SU-DHL-6 (cell line): ENCODE measurements around the gene GULP1.

Experiments used
- H2AFZ ChIP-seq: fragments of 200-600 bp; sonication (generic); 2 replicates; pipeline ENCODE4 v1.6.1; 2014; ENCODE audit warnings: low read depth, mild to moderate bottlenecking, moderate library complexity, mixed read lengths, antibody characterized with exemption, low read length; ENCODE audit not compliant: severe bottlenecking
- H3F3A ChIP-seq: fragments of 200-600 bp; shearing (Covaris generic); 2 replicates; pipeline ENCODE4 v1.6.0; 2016; ENCODE audit warnings: antibody characterized with exemption, mild to moderate bottlenecking; ENCODE audit not compliant: insufficient read depth
- H3K27ac ChIP-seq: fragments of 200-600 bp; sonication (generic); 2 replicates; pipeline ENCODE4 v1.5.1; 2016; ENCODE audit warnings: low read depth, mild to moderate bottlenecking, low read length, moderate library complexity, mixed read lengths
- H3K27me3 ChIP-seq: fragments of 200-600 bp; sonication (generic), shearing (Covaris generic); 2 replicates; pipeline ENCODE4 v1.6.0; 2014; ENCODE audit warnings: mild to moderate bottlenecking, low read length
- H3K36me3 ChIP-seq: fragments of 200-600 bp; sonication (generic); 2 replicates; pipeline ENCODE4 v1.6.1; 2014; ENCODE audit warnings: mild to moderate bottlenecking, low read length, mixed read lengths
- H3K4me2 ChIP-seq: fragments of 300-600, 200-600 bp; shearing (Covaris generic), sonication (generic); 2 replicates; pipeline ENCODE4 v1.6.0; 2014; ENCODE audit warnings: low read length, low read depth, mild to moderate bottlenecking; ENCODE audit not compliant: poor library complexity, severe bottlenecking
- H3K4me3 ChIP-seq: fragments of 200-600 bp; sonication (generic); 2 replicates; pipeline ENCODE4 v1.5.1; 2014; ENCODE audit warnings: antibody characterized with exemption, low read length, mild to moderate bottlenecking, mixed read lengths; ENCODE audit not compliant: insufficient read depth, poor library complexity, severe bottlenecking
- H3K79me2 ChIP-seq: fragments of 200-600 bp; sonication (generic); 2 replicates; pipeline ENCODE4 v1.6.1; 2014; ENCODE audit warnings: mild to moderate bottlenecking, low read length, moderate library complexity; ENCODE audit not compliant: insufficient read depth
- H3K9ac ChIP-seq: fragments of 200-600 bp; sonication (generic); 2 replicates; pipeline ENCODE4 v1.7.0; 2014; ENCODE audit warnings: mild to moderate bottlenecking, low read length
- H3K9me2 ChIP-seq: fragments of 200-600 bp; sonication (generic); replicated peaks from 2 replicates; pipeline ENCODE4 v1.6.1; 2014; ENCODE audit warnings: low read length; ENCODE audit not compliant: insufficient read depth
- H3K9me3 ChIP-seq: fragments of 200-600 bp; sonication (generic); 2 replicates; pipeline ENCODE4 v1.6.1; 2014; ENCODE audit warnings: low read length, mixed read lengths; ENCODE audit not compliant: insufficient read depth
- H4K20me1 ChIP-seq: fragments of 200-600 bp; sonication (generic); 2 replicates; pipeline ENCODE4 v1.6.1; 2014; ENCODE audit warnings: low read depth, mild to moderate bottlenecking, antibody characterized with exemption, low read length, moderate library complexity, mixed read lengths
- EZH2phosphoT487 ChIP-seq: fragments of 200-600 bp; sonication (generic), shearing (Covaris generic); conservative IDR thresholded peaks from 2 replicates; pipeline ENCODE4 v1.6.1; 2018; ENCODE audit warnings: mild to moderate bottlenecking, antibody characterized with exemption, low read length, moderate library complexity, mixed read lengths
- TF ChIP-seq, protein P1 (sequence below): fragments of 200-600 bp; sonication (generic); IDR thresholded peaks from one replicate; pipeline ENCODE4 v1.5.1; 2017; ENCODE audit warnings: antibody characterized with exemption, mild to moderate bottlenecking, low read length, moderate library complexity; ENCODE audit not compliant: insufficient read depth, poor library complexity, severe bottlenecking

The GULP1 gene

GRCh38 chr2:188382107-188382506 is 90.4 kb downstream of the GULP1 start:
- H2AFZ ChIP-seq, result no peak overlapping the region
- H3K4me3 ChIP-seq, result no peak overlapping the region
- H3K27ac ChIP-seq, result no peak overlapping the region
- no peaks in the 10 kb centered on the region for H3K36me3 ChIP-seq
- H3F3A ChIP-seq, result no peaks in the 10 kb centered on the region
- H4K20me1 ChIP-seq, result no peaks in the 10 kb centered on the region
- no peaks in the 10 kb centered on the region for H3K27me3 ChIP-seq
- TF ChIP-seq, protein P1, sequence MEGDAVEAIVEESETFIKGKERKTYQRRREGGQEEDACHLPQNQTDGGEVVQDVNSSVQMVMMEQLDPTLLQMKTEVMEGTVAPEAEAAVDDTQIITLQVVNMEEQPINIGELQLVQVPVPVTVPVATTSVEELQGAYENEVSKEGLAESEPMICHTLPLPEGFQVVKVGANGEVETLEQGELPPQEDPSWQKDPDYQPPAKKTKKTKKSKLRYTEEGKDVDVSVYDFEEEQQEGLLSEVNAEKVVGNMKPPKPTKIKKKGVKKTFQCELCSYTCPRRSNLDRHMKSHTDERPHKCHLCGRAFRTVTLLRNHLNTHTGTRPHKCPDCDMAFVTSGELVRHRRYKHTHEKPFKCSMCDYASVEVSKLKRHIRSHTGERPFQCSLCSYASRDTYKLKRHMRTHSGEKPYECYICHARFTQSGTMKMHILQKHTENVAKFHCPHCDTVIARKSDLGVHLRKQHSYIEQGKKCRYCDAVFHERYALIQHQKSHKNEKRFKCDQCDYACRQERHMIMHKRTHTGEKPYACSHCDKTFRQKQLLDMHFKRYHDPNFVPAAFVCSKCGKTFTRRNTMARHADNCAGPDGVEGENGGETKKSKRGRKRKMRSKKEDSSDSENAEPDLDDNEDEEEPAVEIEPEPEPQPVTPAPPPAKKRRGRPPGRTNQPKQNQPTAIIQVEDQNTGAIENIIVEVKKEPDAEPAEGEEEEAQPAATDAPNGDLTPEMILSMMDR, result no peak
- no peak for TF ChIP-seq EZH2phosphoT487
- no peaks in the 10 kb centered on the region for H3K79me2 ChIP-seq
- no peak overlapping the region for H3K4me2 ChIP-seq
- no peak overlapping the region for H3K9ac ChIP-seq
- no peaks in the 10 kb centered on the region for H3K9me3 ChIP-seq
- no peaks in the 10 kb centered on the region for H3K9me2 ChIP-seq

DNA sequence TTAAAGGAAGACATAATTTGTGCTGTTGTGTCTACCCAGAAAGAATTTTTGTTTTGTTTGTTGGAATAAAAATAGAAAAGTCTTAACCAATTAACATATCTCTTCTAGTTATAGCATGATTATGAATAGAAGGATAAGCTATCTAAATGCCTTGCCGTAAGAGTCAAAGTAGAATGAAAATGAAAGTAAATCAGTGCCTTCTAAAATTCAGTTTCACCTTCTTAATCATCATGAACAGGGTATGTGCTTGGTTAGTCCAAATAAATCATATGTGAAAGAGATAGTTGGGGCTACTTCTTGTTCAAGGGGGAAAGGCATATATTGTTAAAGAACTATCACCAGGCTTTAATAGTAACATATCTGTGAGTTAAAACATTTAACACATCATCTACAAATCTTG is 91.5 kb downstream of the GULP1 start:
- Histone ChIP-seq H3K9me2 (no peaks in the 10 kb centered on the region), H4K20me1 (no peaks in the 10 kb centered on the region), H3K9ac (no peak overlapping the region), H3K27ac (no peak overlapping the region), H2AFZ (no peak overlapping the region), H3K36me3 (no peaks in the 10 kb centered on the region), H3K9me3 (no peaks in the 10 kb centered on the region), H3K27me3 (no peaks in the 10 kb centered on the region), H3F3A (no peaks in the 10 kb centered on the region), H3K4me3 (no peak overlapping the region), H3K4me2 (no peak overlapping the region), H3K79me2 (no peaks in the 10 kb centered on the region)
- TF ChIP-seq, protein P1, result no peak
- no peak for TF ChIP-seq EZH2phosphoT487

DNA sequence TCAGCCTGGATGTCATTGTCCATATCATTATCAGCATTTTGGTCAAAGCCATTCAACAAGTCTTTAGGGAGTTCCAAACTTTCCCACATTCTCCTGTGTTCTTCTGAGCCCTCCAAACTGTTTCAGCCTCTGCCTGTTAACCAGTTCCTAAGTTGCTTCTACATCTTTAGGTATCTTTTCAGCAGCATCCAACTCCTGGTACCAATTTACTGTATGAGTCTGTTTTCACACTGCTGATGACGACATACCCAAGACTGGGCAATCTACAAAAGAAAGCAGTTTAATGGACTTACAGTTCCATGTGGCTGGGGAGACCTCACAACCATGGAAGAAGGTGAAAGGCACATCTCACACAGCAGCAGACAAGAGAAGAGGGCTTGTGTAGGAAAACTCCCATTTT is 94.2 kb downstream of the GULP1 start:
- TF ChIP-seq, protein P1, result no peak
- no peak for TF ChIP-seq EZH2phosphoT487
- no peaks in the 10 kb centered on the region for H3F3A ChIP-seq
- H3K9me3 ChIP-seq, result no peaks in the 10 kb centered on the region
- H3K4me3 ChIP-seq, result no peak overlapping the region
- H3K36me3 ChIP-seq, result no peaks in the 10 kb centered on the region
- no peaks in the 10 kb centered on the region for H4K20me1 ChIP-seq
- H3K79me2 ChIP-seq, result no peaks in the 10 kb centered on the region
- H2AFZ ChIP-seq, result no peak overlapping the region
- no peaks in the 10 kb centered on the region for H3K27me3 ChIP-seq
- no peak overlapping the region for H3K27ac ChIP-seq
- H3K9ac ChIP-seq, result no peak overlapping the region
- H3K4me2 ChIP-seq, result no peak overlapping the region
- no peaks in the 10 kb centered on the region for H3K9me2 ChIP-seq
